GM18526 (cell line): ENCODE results near the gene RCVRN.

Experiments
- POLR2A ChIP-seq: IDR thresholded peaks from 3 replicates; pipeline ENCODE4 v1.6.1; 2011; ENCODE audit not compliant: insufficient read length; ENCODE audit errors: extremely low read depth

The RCVRN gene

DNA sequence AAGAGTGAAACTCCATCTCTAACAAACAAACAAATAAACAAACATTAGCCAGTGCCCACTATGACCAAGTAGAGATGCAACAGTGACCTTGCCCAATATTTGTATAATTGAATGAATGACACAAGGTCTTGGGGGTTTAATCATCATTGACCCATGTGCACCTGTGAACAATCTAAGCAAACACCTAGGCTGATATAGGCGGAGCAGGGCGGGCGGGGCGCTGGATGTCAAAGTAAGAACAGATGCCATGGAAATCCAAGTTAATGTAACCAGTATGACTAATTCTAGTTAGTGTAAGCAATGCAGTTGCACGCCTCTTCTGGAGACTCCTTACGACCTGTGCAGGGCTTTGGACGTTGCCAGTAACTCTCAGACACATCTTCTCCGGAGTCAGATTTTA is 17.6 kb downstream of the RCVRN start:
- TF ChIP-seq POLR2A = no peak

DNA sequence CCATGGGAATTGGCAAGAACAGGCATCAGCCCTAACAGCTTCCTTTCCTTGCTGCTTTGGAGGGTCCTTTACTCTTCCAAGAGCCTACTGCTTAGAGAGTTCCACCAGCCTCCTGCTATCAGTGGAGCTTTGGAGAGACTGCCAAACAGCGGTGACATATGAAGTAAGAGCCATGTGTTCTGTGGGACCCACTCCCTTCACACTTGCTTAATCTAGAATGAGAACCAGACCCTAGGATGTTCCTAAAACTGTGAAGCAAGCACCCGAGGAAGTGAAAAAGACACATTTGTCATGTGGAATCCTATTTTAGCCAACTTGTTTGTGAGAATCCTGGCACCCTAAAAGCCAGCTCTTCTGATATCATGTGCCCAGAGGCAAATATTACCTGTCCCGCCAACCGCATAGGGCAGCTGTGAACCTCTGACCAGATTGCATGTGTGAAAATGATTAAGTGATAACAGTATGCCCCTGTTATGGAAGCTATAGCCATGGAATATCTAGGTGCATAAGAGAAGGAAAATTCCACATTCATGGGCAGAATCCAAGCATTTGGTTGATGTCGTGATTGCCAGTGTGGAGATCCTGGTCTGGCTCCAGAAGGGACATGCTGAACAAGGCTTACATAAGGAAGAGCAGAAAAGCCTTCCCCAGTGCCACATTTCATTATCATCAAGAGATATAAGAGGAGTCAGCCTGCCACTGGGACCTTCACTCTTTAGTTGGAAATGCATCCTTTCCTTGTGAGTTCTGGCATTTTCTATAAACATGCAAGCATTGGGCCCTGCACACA is 18.7 kb downstream of the RCVRN start:
- no peak for TF ChIP-seq POLR2A

GRCh38 chr17:9883451-9883850 is 21.6 kb downstream of the RCVRN start:
- no peak for TF ChIP-seq POLR2A

- TF ChIP-seq POLR2A = no peak
These were observed 24.5 kb downstream of the RCVRN start for GRCh38 chr17:9880582-9880999.

- no peak for TF ChIP-seq POLR2A
These were observed 26.1 kb downstream of the RCVRN start for GRCh38 chr17:9878786-9879525.

DNA sequence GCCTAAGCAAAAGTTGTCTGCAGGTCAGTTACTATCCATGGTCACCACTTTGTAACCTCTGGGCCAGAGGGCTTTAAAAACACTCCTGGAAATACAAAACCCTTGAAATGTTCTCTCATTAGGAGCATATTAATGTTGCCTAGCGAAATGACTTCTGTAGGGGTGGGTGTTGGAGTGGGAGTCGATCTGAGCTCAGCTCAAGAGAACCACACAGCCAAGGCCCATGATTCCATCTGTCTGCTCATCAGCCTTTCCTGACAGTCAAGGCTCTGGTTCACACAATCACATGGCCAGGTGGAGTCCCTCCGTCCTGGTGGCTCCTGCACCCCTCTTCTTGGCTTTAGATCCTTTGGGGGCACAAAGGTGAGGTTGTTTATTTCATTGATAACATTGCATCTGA is 26.7 kb downstream of the RCVRN start:
- no peak for TF ChIP-seq POLR2A

DNA sequence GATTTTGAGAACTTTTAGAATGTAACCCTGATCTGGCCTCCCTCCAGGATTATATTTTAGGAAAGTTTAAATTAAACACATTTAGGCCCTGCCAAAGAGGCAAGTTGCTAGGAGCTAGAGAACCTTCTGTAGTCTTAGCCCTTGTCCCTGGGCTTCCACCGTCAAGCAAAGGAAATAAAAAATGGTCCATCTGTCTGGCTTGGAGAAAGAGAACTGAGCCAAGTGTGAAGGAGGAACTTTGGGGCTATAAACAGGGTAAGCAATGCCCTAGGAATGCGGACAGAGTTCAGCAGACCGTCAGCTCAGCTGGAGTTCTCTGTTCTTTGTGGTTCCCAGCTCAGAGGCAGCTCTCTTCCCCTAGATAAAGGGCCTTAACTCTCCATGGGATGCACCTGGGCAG is 29.6 kb downstream of the RCVRN start:
- TF ChIP-seq POLR2A = no peak

DNA sequence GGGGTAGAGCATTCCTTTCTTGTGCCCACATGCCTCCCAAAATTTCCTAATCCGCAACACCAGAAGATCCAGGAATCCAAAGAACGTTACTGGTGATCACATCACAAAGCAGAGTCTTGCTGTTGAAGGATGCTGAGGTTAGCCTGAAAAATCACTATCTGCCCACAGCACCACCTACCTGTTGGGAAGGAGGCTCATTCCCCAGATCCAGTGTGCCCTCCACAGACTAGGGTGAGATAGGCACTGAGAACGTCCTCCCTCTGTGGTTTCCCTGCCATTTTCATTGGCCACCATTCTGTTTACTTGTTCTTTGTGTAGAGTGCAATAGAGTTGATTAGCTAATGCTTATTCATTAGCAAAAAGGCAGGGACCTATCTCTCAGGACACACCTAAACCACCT is 30.3 kb downstream of the RCVRN start:
- no peak for TF ChIP-seq POLR2A

DNA sequence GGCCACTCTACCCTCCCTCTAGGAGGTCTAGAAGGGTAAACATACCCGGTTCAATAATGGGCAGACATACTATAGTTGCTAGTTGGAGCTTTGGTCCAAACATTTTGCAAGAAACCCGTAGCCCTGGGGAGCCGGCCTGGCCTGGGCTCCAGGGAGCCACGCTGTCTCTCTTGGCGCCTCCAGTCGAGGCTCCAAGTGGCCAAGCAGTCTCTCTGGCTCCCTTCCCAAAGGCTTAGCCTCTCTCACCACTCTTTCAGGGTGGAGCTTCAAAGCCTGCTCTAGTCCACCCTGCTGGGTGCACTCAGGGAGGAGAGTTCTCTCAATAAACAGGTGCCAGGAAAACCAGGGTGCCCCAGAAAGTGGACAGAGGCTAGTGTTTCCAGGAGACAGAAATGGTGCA is 32.2 kb downstream of the RCVRN start:
- no peak for TF ChIP-seq POLR2A

DNA sequence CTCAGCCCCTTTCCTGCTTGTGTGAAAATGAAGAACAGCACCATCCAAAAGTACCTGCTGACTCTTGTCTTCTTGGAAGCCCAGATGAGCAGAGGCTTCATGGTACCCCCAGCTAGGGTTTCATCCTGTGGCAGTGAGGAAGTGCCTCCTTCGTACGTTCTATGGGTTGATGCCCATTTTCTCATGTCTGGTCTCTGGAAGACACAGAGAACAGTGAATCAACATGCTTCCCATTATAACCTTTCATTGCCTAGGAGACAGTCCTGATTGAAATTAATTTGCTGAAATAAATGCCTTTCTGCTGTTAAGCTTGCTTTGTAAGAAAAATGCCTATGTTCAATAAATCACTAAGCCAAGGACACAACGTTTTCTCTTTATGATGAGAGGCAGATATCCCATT is 36.5 kb downstream of the RCVRN start:
- TF ChIP-seq POLR2A = no peak

DNA sequence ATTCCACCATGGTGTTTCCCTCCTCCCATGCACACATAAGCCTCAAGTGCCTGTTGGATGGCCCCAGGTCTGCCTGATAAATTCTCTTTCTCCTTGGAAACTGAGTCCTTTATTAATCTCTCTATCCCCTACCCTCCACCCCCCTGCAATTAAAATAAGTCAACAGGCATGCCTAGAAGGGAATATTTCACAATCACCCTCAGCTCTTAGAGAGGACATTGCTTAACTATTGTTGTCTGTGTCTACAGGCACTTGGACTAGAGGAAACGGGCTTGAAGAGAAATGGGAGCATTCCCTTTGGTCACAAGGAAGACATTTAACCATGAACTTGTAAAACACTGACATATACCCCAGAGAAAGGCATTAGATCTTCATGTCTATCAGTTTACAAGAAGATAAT is 39.5 kb downstream of the RCVRN start:
- TF ChIP-seq POLR2A = no peak

DNA sequence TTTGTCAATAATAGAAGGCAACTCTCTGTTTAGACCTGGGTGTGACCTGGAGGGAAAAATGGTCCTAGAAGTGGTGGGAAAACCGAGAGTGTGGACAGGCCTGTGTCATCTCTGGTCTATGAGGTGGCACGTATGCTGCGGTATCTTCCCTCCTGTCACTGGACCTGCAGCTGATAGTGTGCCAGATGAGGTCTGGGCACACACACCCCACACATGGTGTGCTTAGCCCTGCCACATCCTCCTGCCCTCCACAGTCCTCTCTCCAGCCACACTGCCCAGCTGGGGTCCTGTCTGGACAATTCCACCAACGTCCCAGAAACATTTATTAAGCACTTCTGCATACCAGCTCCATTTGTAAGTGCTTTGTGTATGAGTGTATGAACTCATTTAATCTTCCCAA is 42.1 kb downstream of the RCVRN start:
- no peak for TF ChIP-seq POLR2A

DNA sequence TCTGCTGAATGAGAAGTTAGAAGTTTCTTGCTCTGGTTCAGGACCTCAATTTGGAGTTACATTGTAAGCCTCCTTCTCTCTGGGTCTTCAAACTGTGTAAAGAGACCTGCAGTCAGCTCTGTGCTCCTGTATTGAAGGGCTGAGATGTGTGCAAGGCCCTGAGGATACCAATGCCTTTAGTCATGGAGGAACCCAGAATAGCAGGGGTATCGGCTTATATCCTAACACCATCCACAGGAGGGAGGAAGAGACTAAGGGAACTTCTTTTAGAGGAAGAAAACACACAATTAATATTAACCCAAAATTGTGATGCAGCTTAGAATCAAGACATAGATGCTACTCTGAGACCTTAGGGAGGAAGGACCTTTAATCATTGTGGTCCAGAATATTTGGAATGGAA is 42.9 kb downstream of the RCVRN start:
- no peak for TF ChIP-seq POLR2A

- no peak for TF ChIP-seq POLR2A
These were observed 44.2 kb downstream of the RCVRN start for GRCh38 chr17:9860851-9861250.

DNA sequence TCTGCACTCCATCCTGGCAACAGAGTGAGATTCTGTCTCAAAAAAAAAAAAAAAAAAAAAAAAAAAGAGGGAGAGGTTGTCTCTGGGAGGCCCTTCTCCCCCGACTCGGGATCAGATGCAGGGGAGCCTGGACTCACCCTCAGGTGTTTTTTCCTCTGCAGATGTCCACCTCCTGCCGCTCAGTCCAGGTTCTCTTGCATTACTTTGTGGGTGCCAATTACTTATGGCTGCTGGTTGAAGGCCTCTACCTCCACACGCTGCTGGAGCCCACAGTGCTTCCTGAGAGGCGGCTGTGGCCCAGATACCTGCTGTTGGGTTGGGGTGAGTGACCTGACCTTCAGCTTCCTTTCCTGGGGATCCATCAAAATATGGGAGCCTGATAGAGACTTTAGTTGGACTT is 45.3 kb downstream of the RCVRN start:
- no peak for TF ChIP-seq POLR2A

- TF ChIP-seq POLR2A = no peak
These were observed 50.0 kb downstream of the RCVRN start for GRCh38 chr17:9855036-9855435.

- TF ChIP-seq POLR2A = no peak
These were observed 50.8 kb downstream of the RCVRN start for GRCh38 chr17:9854255-9854654.
